ENCODE data around the gene ELP2.

Gene ELP2

DNA sequence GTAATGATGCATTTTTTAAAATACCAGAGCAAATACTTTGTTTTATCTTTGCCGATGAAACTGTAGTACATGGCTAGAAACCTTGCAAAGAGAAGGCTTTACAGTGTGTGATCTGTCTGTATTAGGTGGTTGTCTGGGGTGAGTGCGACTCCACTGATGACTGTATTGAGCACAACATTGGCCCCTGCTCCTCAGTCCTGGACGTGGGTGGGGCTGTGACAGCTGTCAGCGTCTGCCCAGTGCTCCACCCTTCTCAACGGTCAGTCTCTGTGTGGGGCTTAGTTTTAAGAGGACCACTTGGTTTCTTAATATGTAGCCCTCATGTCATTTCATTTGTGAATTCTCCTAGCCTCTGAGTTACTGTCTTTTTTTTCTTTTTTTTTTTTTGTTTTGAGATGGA, 40.2 kb downstream of the ELP2 start:
- Histone ChIP-seq H3K79me2 (ENCODE audit: insufficient read depth, low read depth) (no peaks in the 10 kb centered on the region), H3K27ac (no peak overlapping the region), H3K36me3 (ENCODE audit: insufficient read depth) (no peaks in the 10 kb centered on the region; the same call in 1 of the 2 replicates), H3K4me3 (IDR thresholded peaks at IDR 0.05; ENCODE audit: insufficient read depth, low read depth, low read length) (no peak overlapping the region), H3K4me2 (no peak overlapping the region), H2AFZ (ENCODE audit: low read depth) (no peak overlapping the region), H3K27me3 (ENCODE audit: insufficient read depth, low read depth) (no peaks in the 10 kb centered on the region), H3K4me1 (ENCODE audit: low read depth, poor library complexity, severe bottlenecking) (no peaks in the 10 kb centered on the region), H4K20me1 (ENCODE audit: insufficient read depth) (no peaks in the 10 kb centered on the region), H3K9ac (no peak overlapping the region)
- TF ChIP-seq, protein P1, sequence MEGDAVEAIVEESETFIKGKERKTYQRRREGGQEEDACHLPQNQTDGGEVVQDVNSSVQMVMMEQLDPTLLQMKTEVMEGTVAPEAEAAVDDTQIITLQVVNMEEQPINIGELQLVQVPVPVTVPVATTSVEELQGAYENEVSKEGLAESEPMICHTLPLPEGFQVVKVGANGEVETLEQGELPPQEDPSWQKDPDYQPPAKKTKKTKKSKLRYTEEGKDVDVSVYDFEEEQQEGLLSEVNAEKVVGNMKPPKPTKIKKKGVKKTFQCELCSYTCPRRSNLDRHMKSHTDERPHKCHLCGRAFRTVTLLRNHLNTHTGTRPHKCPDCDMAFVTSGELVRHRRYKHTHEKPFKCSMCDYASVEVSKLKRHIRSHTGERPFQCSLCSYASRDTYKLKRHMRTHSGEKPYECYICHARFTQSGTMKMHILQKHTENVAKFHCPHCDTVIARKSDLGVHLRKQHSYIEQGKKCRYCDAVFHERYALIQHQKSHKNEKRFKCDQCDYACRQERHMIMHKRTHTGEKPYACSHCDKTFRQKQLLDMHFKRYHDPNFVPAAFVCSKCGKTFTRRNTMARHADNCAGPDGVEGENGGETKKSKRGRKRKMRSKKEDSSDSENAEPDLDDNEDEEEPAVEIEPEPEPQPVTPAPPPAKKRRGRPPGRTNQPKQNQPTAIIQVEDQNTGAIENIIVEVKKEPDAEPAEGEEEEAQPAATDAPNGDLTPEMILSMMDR (conservative IDR thresholded peaks at IDR 0.05; ENCODE audit: low read depth, low read length): no peak

DNA sequence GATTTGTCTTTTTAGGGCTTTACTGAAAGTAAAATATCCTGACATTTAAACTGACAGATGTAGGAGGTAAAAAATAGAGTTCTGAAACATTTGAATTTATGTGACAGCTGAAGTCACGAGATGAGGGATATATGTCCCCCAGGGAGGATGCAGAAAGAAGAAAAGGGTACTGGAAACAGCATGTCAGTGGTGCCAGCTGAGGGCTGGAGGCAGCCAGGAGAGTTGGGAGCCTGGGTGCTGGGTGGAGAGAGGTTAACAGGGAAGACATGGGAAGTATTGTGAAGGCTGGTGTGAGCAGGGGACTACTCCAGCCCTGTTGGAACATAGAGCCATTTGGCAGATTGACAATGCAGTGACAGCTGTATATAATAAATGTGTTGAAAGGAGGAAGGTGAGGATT, 45.8 kb downstream of the ELP2 start:
- Histone ChIP-seq H3K4me3 (IDR thresholded peaks at IDR 0.05; ENCODE audit: insufficient read depth, low read depth, low read length) (no peak overlapping the region), H3K4me2 (no peak overlapping the region), H3K27me3 (ENCODE audit: insufficient read depth, low read depth) (no peaks in the 10 kb centered on the region), H3K36me3 (ENCODE audit: insufficient read depth) (no peaks in the 10 kb centered on the region), H2AFZ (ENCODE audit: low read depth) (no peak overlapping the region), H3K9ac (no peak overlapping the region), H3K79me2 (ENCODE audit: insufficient read depth, low read depth) (no peaks in the 10 kb centered on the region), H3K4me1 (ENCODE audit: low read depth, poor library complexity, severe bottlenecking) (no peaks in the 10 kb centered on the region), H3K27ac (no peak overlapping the region), H4K20me1 (ENCODE audit: insufficient read depth) (no peaks in the 10 kb centered on the region)
- TF ChIP-seq, protein P1 (conservative IDR thresholded peaks at IDR 0.05; ENCODE audit: low read depth, low read length): no peak

DNA sequence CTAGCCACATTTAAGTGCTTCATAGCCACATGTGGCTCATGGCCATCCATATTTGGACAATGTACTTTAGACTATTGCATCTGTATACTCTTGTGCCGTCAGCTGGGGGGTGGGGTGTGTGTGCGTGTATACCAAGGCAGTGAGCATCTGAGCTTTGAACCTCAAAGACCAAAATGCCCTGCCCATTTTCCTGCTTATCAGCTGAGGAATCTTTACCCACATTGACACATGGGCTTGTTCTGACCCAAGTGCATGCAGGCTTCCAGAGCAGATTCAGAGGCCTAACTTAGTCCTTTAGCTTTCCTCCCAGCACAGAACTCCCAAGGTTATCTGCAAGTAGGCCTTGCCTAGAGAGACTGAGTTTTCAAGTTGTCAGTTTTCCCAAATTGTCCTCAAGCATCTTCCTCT, 46.5 kb downstream of the ELP2 start:
- no peak overlapping the region for H3K4me3 ChIP-seq (IDR thresholded peaks at IDR 0.05; ENCODE audit: insufficient read depth, low read depth, low read length)
- H2AFZ ChIP-seq (ENCODE audit: low read depth): no peak overlapping the region
- H3K27me3 ChIP-seq (ENCODE audit: insufficient read depth, low read depth): no peaks in the 10 kb centered on the region
- H3K9ac ChIP-seq: no peak overlapping the region
- no peaks in the 10 kb centered on the region for H3K36me3 ChIP-seq (ENCODE audit: insufficient read depth)
- no peaks in the 10 kb centered on the region for H3K79me2 ChIP-seq (ENCODE audit: insufficient read depth, low read depth)
- no peaks in the 10 kb centered on the region for H3K4me1 ChIP-seq (ENCODE audit: low read depth, poor library complexity, severe bottlenecking)
- no peak overlapping the region for H3K4me2 ChIP-seq
- no peak overlapping the region for H3K27ac ChIP-seq
- H4K20me1 ChIP-seq (ENCODE audit: insufficient read depth): no peaks in the 10 kb centered on the region
- TF ChIP-seq, protein P1 (conservative IDR thresholded peaks at IDR 0.05; ENCODE audit: low read depth, low read length): no peak

DNA sequence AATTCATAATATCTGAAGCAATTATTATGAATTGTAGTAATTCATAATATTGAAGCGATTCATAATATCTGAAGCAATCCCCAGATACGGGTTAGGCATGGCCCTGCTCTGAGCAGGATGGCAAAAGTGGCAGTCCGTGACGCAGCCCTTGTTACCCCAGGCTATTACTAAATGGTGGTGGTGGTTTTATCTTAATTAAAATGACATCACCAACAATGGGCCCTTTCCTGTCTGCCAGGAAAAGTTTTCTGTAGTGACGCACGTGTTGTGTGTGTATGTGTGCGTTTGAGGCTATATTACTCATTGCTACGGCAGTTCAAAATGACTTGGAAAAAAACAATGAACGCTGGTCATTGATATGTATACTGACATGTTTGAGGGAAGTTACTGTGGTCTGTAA, 47.0 kb downstream of the ELP2 start:
- Histone ChIP-seq H3K27ac (no peak overlapping the region), H3K36me3 (ENCODE audit: insufficient read depth) (no peaks in the 10 kb centered on the region), H3K79me2 (ENCODE audit: insufficient read depth, low read depth) (no peaks in the 10 kb centered on the region), H3K4me2 (no peak overlapping the region), H3K4me1 (ENCODE audit: low read depth, poor library complexity, severe bottlenecking) (no peaks in the 10 kb centered on the region), H4K20me1 (ENCODE audit: insufficient read depth) (no peaks in the 10 kb centered on the region), H2AFZ (ENCODE audit: low read depth) (no peak overlapping the region), H3K4me3 (IDR thresholded peaks at IDR 0.05; ENCODE audit: insufficient read depth, low read depth, low read length) (no peak overlapping the region), H3K9ac (no peak overlapping the region), H3K27me3 (ENCODE audit: insufficient read depth, low read depth) (no peaks in the 10 kb centered on the region)
- TF ChIP-seq, protein P1 (conservative IDR thresholded peaks at IDR 0.05; ENCODE audit: low read depth, low read length): no peak

All from KMS-11 (cell line).